ENCODE data around the gene MAPKAPK5.

The MAPKAPK5 gene

DNA sequence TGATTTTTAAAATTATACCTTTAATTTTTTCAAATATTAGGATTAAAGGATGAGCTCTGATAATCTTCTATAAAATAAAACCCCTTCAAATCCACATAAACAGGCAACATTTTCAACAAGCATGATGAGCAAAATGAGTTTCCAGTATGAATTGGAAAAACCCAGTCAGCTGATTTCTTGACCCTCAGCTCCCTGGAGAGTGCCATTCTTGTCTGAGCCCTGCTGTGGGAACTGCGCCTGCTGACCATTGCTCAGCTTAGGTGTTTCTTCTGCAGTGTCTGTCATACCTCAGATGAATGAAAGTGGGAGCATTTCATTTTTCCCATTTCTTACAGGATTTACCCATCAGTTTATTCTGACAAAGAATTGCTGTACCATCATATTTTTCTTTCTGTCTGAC, 27.6 kb downstream of the MAPKAPK5 start:
- no peak overlapping the region for H3K4me3 ChIP-seq (replicated peaks; ENCODE audit: low read depth, low read length)
- TF ChIP-seq, protein P1, sequence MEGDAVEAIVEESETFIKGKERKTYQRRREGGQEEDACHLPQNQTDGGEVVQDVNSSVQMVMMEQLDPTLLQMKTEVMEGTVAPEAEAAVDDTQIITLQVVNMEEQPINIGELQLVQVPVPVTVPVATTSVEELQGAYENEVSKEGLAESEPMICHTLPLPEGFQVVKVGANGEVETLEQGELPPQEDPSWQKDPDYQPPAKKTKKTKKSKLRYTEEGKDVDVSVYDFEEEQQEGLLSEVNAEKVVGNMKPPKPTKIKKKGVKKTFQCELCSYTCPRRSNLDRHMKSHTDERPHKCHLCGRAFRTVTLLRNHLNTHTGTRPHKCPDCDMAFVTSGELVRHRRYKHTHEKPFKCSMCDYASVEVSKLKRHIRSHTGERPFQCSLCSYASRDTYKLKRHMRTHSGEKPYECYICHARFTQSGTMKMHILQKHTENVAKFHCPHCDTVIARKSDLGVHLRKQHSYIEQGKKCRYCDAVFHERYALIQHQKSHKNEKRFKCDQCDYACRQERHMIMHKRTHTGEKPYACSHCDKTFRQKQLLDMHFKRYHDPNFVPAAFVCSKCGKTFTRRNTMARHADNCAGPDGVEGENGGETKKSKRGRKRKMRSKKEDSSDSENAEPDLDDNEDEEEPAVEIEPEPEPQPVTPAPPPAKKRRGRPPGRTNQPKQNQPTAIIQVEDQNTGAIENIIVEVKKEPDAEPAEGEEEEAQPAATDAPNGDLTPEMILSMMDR (IDR thresholded peaks at IDR 0.05; ENCODE audit: low read length, missing control alignments), result no peak
- no peak for DNase-seq (ENCODE audit: low read depth)

DNA sequence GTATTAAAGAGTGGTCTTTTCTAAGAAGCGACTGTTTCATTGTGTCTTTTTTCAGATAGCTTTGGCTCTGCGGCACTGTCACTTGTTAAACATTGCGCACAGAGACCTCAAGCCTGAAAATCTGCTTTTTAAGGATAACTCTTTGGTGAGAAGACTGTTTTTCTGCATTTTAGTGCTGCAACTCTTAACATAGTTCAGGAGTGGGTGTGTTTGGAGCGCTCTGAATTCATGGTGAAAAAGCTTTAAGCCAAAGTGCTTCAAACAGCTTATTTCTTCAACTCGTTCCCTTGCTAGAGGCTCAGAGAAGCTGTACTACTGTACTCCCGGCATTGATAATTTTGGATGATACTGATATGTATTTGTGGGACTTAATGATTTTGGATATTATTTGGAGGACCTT, 28.2 kb downstream of the MAPKAPK5 start:
- no peak for DNase-seq (ENCODE audit: low read depth)
- H3K4me3 ChIP-seq (replicated peaks; ENCODE audit: low read depth, low read length), result no peak overlapping the region
- TF ChIP-seq, protein P1 (IDR thresholded peaks at IDR 0.05; ENCODE audit: low read length, missing control alignments), result no peak

DNA sequence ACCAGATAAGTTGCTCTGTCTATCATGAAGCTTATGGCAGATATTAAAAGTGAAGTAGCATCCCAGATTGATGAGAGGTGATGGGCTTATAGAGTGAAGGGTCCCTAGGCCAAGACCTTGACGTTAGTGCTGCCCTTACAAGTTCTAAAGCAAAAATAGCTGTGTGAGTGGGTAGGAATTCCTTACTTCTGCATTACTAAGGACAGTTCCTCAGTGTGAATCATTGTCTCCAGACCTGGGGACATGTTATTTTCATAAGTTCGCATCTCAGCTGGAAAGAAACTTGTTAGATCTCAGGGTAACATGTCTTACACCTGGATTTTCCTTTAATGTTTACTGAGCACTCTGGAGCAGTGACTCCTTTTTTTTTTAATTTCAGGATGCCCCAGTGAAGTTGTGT, 28.7 kb downstream of the MAPKAPK5 start:
- TF ChIP-seq, protein P1 (IDR thresholded peaks at IDR 0.05; ENCODE audit: low read length, missing control alignments), result no peak
- no peak for DNase-seq (ENCODE audit: low read depth)
- H3K4me3 ChIP-seq (replicated peaks; ENCODE audit: low read depth, low read length), result no peak overlapping the region

DNA sequence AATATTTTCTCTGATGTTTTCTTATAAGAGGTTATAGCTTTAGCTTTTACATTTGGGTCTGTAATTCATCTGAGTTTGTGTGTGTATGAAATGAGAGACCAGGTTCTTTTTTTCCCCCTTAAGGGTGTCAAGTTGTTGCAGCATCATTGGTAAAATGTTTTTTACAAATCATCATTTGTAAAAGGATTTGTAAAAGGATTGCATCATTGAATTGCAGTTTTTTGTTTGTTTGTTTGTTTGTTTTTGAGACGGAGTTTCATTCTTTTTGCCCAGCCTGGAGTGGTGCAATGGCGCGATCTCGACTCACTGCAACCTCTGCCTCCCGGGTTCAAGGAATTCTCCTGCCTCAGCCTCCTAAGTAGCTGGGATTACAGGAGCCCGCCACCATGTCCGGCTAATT, 31.1 kb downstream of the MAPKAPK5 start:
- TF ChIP-seq, protein P1 (IDR thresholded peaks at IDR 0.05; ENCODE audit: low read length, missing control alignments), result no peak
- no peak for DNase-seq (ENCODE audit: low read depth)

DNA sequence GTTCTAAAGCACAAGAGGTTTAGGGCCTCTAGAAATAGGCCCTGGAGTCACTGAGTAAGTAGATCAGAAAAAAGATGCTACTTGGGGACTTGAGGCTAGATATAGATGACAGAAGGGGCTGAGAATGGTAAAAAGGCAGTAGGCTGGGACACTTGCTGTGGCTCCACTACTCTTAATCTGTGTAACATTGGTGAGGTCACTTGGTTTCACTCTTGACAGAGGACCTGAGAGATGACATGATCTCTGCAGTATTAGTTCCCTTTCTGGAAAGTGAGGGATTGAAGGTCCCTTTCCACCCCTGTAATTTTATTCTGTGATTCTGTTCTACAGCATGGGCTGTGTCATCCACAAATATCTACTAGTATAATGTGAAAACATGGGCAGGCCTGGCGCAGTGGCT, 39.7 kb downstream of the MAPKAPK5 start:
- DNase-seq (ENCODE audit: low read depth), result no peak
- TF ChIP-seq, protein P1 (IDR thresholded peaks at IDR 0.05; ENCODE audit: low read length, missing control alignments), result no peak
- no peak overlapping the region for H3K4me3 ChIP-seq (replicated peaks; ENCODE audit: low read depth, low read length)

More for the DNA sequence above, 31.1 kb downstream of the MAPKAPK5 start:
- H3K4me3 ChIP-seq (replicated peaks; ENCODE audit: low read depth, low read length), result no peak overlapping the region

DNA sequence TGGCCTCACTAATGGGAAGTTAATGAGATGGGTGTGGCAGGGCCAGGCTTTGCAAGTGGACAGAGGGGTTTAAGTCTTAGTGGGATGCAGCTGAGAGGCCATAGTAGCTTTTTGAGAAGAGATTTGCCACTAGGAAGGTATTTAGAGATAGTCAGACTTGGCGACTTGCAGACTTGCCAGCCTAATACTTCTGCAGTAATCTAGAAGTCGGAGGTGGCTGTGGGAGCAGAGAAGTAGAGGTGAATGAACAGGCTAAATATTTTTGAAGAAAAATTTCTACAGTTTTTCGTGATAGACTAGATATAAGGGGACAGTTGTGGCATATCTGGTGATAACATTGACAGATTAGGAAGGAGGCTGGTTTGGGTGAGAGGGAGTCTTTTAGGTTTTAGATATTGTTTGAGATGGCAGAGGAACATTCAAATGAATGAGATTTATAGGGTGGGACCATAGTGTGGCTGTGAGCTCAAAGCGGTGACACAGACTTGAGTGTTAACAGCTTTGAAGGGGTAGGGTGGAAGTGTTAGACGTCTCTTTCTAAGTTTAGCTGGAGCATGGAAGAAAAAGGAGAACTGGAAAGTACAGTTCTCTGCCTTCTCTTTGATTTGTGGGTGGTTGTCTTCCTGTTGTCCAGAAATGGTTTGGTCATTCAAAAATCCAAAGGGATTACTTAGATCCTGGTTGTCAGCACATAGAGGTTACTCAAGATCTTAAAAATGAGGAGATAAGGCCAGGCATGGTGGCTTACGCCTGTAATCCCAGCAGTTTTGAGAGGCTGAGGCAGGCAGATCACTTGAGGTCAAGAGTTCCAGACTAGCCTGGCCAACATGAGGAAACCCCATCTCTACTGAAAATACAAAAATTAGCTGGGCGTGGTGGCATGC, 44.9 kb downstream of the MAPKAPK5 start:
- TF ChIP-seq, protein P1 (IDR thresholded peaks at IDR 0.05; ENCODE audit: low read length, missing control alignments), result no peak
- H3K4me3 ChIP-seq (replicated peaks; ENCODE audit: low read depth, low read length), result no peak overlapping the region
- no peak for DNase-seq (ENCODE audit: low read depth)
